Cardiac muscle cell (in vitro differentiated cells and primary cell): Measurements from ENCODE around the gene FANCG. TPM values are rescaled to one million over a fixed set of nuclear protein-coding genes. Genes with fewer than 3 reads are reported as not detected.
A peak's percentile ranks its signal among the peaks of the same experiment; 100 is the strongest.

ENCODE experiments used
- DNase-seq, 2 donors: peaks; one replicate each; pipeline versions ENCODE4 v3.0.0 to v3.0.0-alpha.2; 2010 to 2017; ENCODE audit warnings: low read depth in 1 of 2, low spot score in 1 of 2
- H3K27ac ChIP-seq: fragments of 200-600 bp; sonication (generic); 2 replicates; pipeline ENCODE4 v1.5.1; 2016
- H3K27me3 ChIP-seq: fragments of 200-600 bp; sonication (generic); 2 replicates; pipeline ENCODE4 v1.6.0; 2016; ENCODE audit warnings: control low read depth
- H3K36me3 ChIP-seq: fragments of 200-600 bp; sonication (generic); 2 replicates; pipeline ENCODE4 v1.5.1; 2016; ENCODE audit warnings: control low read depth
- H3K4me1 ChIP-seq: fragments of 200-600 bp; sonication (generic); 2 replicates; pipeline ENCODE4 v1.8.1; 2017; ENCODE audit warnings: low read depth, mild to moderate bottlenecking, mixed run types
- H3K4me3 ChIP-seq: fragments of 200-600 bp; sonication (generic); 2 replicates; pipeline ENCODE4 v1.5.1; 2016; ENCODE audit warnings: mild to moderate bottlenecking
- H3K9me3 ChIP-seq: fragments of 200-600 bp; sonication (generic); 2 replicates; pipeline ENCODE4 v1.5.1; 2017; ENCODE audit warnings: low read depth, mild to moderate bottlenecking, control low read depth
- CTCF ChIP-seq: IDR thresholded peaks from 2 replicates; pipeline ENCODE4 v1.5.1; 2012; ENCODE audit warnings: low read depth, mild to moderate bottlenecking, low read length
- polyA plus RNA-seq: library from polyadenylated mRNA; unstranded; fragments of >200 nt; fragmentation: Nextera tagmentation; extraction: Ambion mirVana; gene quantifications from 2 replicates; pipeline ENCODE4 v1.2.1, GENCODE V29; 2016
- total RNA-seq: library from RNA; depleted of rRNA; stranded (reverse); fragments of >200 nt; gene quantifications from 2 replicates; pipeline ENCODE4 v1.2.3, GENCODE V29; 2016

FANCG gene
- total and polyA plus RNA-seq, 2 experiments from 2014 or later = 31.7 to 32.8 TPM

DNA sequence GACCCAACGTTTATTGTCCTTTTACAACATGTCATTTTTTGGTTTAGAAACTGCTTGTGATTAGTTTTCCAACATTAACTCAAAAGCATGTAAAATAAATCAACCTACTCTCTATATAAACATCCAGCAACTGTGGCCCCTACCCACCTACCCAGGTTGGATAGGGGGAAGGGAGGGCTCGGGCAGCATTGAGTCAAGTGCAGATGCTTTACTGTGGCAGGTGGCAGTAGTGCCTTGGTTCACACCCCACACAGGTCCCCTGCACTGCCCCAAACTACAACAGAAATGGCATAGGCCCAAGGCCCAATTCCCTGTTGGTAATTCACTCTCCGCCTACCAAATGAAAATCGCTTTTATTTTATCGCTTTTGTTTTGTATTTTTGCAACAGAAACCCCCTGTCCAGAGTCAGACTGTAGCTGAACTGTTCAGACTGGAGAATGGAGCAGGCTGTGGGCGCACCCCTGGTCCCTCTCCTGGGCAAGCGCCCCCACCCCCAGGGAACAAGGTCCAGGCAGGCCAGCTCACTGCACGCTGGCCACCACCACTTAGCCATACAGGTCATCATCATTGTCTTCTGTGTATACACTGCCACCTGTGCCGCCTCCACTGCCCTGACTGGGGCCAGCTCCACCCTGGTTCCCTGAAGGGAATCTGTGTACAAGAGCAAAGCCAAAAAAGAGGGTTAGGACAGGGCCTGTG is 23.0 kb downstream of the FANCG start:
- H3K36me3 ChIP-seq = peaks cover 66% of the 10 kb centered on the region
- H3K4me3 ChIP-seq = no peak overlapping the region
- no peaks in the 10 kb centered on the region for H3K4me1 ChIP-seq
- no peak for TF ChIP-seq CTCF
- DNase-seq = no peak
- no peaks in the 10 kb centered on the region for H3K9me3 ChIP-seq
- no peaks in the 10 kb centered on the region for H3K27me3 ChIP-seq
- H3K27ac ChIP-seq = no peak overlapping the region

DNA sequence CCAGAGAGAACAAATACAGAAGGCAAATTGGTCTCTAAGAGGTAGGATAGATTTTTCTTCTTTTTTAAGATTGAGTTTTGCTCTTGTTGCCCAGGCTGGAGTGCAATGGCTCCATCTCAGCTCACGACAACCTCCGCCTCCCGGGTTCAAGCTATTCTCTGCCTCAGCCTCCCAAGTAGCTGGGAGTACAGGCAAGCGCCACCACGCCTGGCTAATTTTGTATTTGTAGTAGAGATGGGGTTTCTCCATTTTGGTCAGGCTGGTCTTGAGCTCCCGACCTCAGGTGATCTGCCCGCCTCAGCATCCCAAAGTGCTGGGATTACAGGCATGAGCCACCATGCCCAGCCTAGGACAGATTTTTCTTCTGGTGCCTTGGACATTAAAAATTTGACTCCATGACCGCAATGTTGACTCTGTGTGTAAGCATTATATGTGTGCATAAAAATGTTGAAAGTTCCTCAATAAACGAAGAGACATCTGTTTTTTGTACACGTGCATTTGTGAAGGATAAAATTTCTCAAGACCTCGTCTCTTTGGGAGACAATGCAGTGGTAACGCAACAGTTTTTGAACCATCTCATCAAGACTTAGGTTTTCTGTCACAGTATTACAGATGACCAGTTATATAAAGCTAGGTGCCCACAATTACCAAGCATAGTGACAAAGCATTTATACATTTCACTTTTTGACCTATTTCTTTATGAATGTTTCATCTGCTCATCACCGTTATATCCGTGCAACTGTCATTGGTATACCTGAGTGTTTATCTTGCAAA is 24.7 kb downstream of the FANCG start:
- no peak overlapping the region for H3K4me3 ChIP-seq
- H3K27ac ChIP-seq = no peak overlapping the region
- H3K27me3 ChIP-seq = no peaks in the 10 kb centered on the region
- no peak for TF ChIP-seq CTCF
- H3K36me3 ChIP-seq = peaks cover 50% of the 10 kb centered on the region
- H3K4me1 ChIP-seq = peaks cover 6% of the 10 kb centered on the region
- no peak for DNase-seq
- no peaks in the 10 kb centered on the region for H3K9me3 ChIP-seq

DNA sequence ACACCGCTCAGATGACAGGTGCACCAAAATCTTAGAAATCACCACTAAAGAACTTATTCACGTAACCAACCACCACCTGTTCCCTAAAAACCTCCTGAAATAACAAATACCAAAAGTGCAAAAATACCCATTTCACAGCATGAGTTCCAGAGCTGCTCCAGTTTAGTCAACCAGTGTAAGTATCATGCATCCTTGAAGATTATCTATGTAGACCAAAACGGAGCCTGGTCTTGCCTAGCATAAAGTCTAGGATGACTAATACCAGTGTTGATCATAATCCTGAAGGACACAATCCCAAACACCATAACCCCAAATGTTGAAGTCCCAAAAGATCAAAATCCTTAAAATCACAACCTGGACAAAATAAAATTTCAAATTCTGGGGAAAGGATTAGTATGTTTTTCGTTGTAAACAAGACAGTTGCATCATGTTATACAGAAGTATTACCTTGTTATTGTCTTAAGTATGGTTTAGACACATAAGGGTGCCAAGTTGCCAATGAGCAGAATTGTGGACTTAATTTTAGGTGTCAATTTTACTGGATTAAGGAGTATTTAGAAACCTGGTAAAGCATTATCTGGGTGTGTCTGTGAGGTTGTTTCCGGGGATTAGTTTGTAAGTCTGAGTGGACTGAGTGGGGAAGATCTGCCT is 25.4 kb downstream of the FANCG start:
- Histone ChIP-seq H3K4me1 (peaks cover 6% of the 10 kb centered on the region), H3K36me3 (peaks cover 42% of the 10 kb centered on the region), H3K27ac (no peak overlapping the region), H3K4me3 (no peak overlapping the region), H3K27me3 (no peaks in the 10 kb centered on the region), H3K9me3 (no peaks in the 10 kb centered on the region)
- no peak for DNase-seq
- TF ChIP-seq CTCF = no peak

GRCh38 chr9:35051069-35051967 is 28.4 kb downstream of the FANCG start:
- peak overlapping the region; percentile 12 for H3K27ac ChIP-seq
- H3K4me3 ChIP-seq = no peak overlapping the region
- H3K36me3 ChIP-seq = peaks cover 24% of the 10 kb centered on the region
- peak; percentile 75 to 81 for DNase-seq
- peak; percentile 70 for TF ChIP-seq CTCF
- H3K4me1 ChIP-seq = peaks cover 6% of the 10 kb centered on the region
- no peaks in the 10 kb centered on the region for H3K27me3 ChIP-seq
- H3K9me3 ChIP-seq = no peaks in the 10 kb centered on the region

GRCh38 chr9:35048511-35048910 is 31.2 kb downstream of the FANCG start:
- H3K27ac ChIP-seq = no peak overlapping the region
- DNase-seq = no peak
- peaks cover 6% of the 10 kb centered on the region for H3K4me1 ChIP-seq
- no peak for TF ChIP-seq CTCF
- H3K27me3 ChIP-seq = no peaks in the 10 kb centered on the region
- H3K4me3 ChIP-seq = no peak overlapping the region
- H3K9me3 ChIP-seq = no peaks in the 10 kb centered on the region
- H3K36me3 ChIP-seq = peaks cover 10% of the 10 kb centered on the region
